Esophagus mucosa (tissue), 1 donor: ENCODE measurements around the gene PRKG1. TPM values are rescaled to one million over a fixed set of nuclear protein-coding genes. Genes with fewer than 3 reads are reported as not detected.
A peak's percentile ranks its signal among the peaks of the same experiment; 100 is the strongest.
"Not testable (repeated sequence)": the region's sequence is repeated elsewhere in the genome, so short reads cannot be mapped to it uniquely, and the experiment has no call there.

Experiments
- ATAC-seq: fragments of 200-7000 bp; cut with Tn5 transposase; one replicate; pipeline ENCODE4 v1.9.1; 2020
- total RNA-seq: library from RNA; stranded (reverse); gene quantifications from one replicate; pipeline ENCODE4 v1.2.4, GENCODE V29; 2023
- donor health status: DM: yes; HTN: yes; CAD: no.

The PRKG1 gene
- total RNA-seq, 1 donor from 2014 or later, result 0.80 TPM

DNA sequence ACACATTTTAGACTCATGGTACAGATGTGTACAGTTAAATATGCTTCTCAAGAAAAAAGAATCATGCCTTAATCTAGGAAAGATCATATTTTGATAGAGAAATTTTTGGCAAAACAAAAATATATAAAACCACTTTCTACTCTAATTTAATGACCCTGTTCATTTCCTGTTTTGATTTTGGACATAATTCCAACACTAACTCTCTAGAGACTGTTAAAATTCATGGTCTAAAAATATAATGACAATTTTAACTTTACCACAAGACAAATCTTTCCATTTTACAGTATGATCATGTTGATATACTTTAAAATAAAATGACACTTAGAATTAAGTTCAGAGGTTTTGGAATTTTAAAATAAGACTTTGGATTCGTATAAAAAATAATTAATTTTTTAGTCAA is 45.2 kb downstream of the PRKG1 start:
- ATAC-seq, result no peak

- no peak for ATAC-seq
Measured at GRCh38 chr10:51121861-51122260, 47.6 kb downstream of the PRKG1 start.

DNA sequence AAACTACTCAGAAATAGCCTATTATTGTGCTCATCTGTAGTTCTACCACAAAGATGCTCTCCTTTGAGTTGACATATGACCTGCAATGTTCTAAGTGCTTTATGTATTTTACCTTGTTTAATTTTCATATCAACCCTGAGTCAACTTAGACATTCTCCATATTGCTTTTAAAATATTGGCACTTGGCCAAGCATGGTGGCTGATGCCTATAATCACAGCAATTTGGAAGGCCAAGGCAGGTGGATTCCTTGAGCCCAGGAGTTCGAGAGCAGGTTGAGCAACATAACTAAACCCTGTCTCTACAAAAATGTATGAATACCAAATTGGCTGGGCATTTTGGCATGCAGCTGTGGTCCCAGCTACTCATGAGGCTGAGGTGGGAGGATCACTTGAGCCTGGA is 50.6 kb downstream of the PRKG1 start:
- ATAC-seq, result no peak

- ATAC-seq, result no peak
Measured at GRCh38 chr10:51125518-51125917, 51.2 kb downstream of the PRKG1 start.

DNA sequence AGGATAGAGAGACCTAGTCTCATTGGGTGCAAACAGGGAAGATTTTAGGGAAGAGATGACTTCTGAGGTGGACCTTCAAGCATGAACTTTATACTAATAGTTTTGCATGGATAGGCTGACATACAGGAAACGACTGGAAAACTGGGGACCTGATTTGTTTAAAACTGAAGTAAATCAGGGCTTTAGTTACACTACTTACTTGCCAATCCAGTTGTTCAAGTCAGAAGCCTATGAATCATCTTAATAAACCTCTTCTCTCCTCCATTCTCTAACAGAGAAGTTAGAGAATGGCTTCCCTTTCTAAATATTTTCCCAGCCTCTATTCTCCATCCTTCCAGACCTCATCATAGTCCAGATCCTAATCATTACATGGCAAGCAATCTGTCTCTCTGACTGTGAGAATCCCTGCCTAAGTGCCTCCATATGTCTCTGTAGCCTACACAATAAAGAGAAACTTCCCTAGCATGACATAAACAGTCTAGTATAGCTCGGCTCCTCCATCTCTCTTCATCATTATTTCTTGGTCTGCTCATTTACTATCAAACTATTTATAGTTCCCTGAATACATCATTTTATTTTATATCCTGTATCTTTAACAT is 55.8 kb downstream of the PRKG1 start:
- ATAC-seq, result peak; percentile 46

- no peak for ATAC-seq
Measured at GRCh38 chr10:51137756-51138529, 63.7 kb downstream of the PRKG1 start.

GRCh38 chr10:51139176-51139575 is 64.9 kb downstream of the PRKG1 start:
- no peak for ATAC-seq

GRCh38 chr10:51141010-51141409 is 66.7 kb downstream of the PRKG1 start:
- ATAC-seq, result no peak

- no peak for ATAC-seq
Measured at GRCh38 chr10:51144161-51144781, 70.0 kb downstream of the PRKG1 start.

DNA sequence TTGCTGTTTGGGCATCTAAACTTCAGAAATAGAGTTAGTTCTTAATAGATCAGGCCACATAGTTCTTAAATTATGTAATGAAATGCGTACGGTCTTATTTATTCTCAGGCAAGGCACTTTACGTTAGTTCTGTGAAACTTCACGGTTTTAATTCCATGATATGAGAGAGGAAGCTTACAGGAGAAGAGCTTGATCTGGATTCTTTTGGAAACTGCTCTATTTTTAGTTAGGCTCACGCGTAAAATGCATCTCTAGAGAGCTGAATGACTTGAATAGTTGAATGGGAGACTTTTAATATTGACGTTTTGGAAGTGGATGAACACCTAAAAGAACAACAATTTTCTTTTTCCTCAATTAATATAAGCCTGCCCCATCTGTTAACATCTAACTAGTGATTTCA is 71.1 kb downstream of the PRKG1 start:
- ATAC-seq, result no peak

GRCh38 chr10:51147644-51148399 is 73.5 kb downstream of the PRKG1 start:
- no peak for ATAC-seq

- no peak for ATAC-seq
Measured at GRCh38 chr10:51156926-51157325, 82.6 kb downstream of the PRKG1 start.

- ATAC-seq, result no peak
Measured at GRCh38 chr10:51158832-51159231, 84.5 kb downstream of the PRKG1 start.

DNA sequence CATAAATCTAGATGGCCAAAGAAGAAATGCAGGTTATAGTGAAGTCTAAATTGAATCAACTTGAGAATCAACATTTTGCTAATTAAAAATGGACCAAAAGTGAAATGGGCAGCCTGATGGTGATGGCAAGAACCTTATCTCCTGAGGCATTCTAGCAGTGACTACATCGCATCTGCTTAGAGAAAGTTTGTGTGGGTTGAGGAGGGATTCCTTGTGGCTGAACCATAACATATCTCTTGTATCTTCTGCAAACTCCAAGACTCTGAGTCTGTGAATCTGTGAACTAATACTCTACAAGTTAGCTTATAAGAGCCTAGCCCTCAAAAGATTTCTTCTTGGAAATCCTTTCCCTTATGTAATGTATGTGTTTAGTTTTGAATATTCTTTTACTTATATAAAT is 85.6 kb downstream of the PRKG1 start:
- ATAC-seq, result no peak

GRCh38 chr10:51162002-51162401 is 87.7 kb downstream of the PRKG1 start:
- no peak for ATAC-seq

- ATAC-seq, result not testable (repeated sequence)
Measured at GRCh38 chr10:51163380-51164049, 89.2 kb downstream of the PRKG1 start.

- ATAC-seq, result no peak
Measured at GRCh38 chr10:51168086-51168815, 94.0 kb downstream of the PRKG1 start.

GRCh38 chr10:51169111-51169510 is 94.8 kb downstream of the PRKG1 start:
- no peak for ATAC-seq

GRCh38 chr10:51170518-51171245 is 96.4 kb downstream of the PRKG1 start:
- no peak for ATAC-seq

DNA sequence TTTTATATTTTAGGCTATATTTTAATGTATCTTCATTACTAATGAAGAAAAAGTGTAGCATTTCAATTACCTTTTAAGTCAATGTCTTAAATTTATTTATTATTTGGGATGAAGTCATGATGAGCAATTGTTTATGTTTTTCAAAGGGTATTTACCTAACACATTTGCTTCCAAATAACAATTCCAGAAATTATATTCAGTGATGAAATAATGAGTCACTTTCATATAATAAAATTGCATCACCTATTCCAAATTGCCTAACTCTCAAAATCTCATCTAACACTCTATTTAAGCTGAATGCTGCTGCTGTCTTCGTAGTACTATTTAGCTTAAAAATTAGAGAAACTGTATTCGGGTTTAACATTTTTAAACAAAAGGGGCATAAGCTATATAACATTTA is 97.7 kb downstream of the PRKG1 start:
- ATAC-seq, result no peak
